Naive B cell (primary cell): Measurements from ENCODE around the gene SMARCAD1. TPM values are rescaled to one million over a fixed set of nuclear protein-coding genes. Genes with fewer than 3 reads are reported as not detected.

Experiments
- ATAC-seq, 2 donors: fragments of 150-1000 bp; cut with Tn5 transposase; 2 replicates each; pipeline ENCODE4 v1.10.0; 2021; ENCODE audit warnings: low read depth in 2 of 2, mild to moderate bottlenecking in 2 of 2, moderate library complexity in 2 of 2
- DNase-seq: peaks from one replicate; pipeline ENCODE4 v3.0.0; 2022
- H3K27ac Mint-ChIP-seq, 6 donors: one replicate each; pipeline ENCODE4 v1.8.0; 2020 to 2022; ENCODE audit warnings: mild to moderate bottlenecking in 6 of 6, mixed read lengths in 6 of 6, moderate library complexity in 5 of 6, inconsistent platforms in 2 of 6
- H3K27me3 Mint-ChIP-seq, 3 donors: one replicate each; pipeline ENCODE4 v1.8.0; 2021 to 2022; ENCODE audit warnings: mixed read lengths in 3 of 3, mild to moderate bottlenecking in 1 of 3
- H3K36me3 Mint-ChIP-seq, 2 donors: one replicate each; pipeline ENCODE4 v1.8.0; 2020 to 2022; ENCODE audit warnings: mixed read lengths in 2 of 2, inconsistent platforms in 1 of 2, mild to moderate bottlenecking in 1 of 2
- H3K4me1 Mint-ChIP-seq, 3 donors: one replicate each; pipeline ENCODE4 v1.8.0; 2020 to 2022; ENCODE audit warnings: mixed read lengths in 3 of 3, inconsistent platforms in 1 of 3, mild to moderate bottlenecking in 1 of 3, moderate library complexity in 1 of 3
- H3K4me3 Mint-ChIP-seq, 8 donors: one replicate each; pipeline ENCODE4 v1.8.0; 2020 to 2022; ENCODE audit warnings: mild to moderate bottlenecking in 8 of 8, mixed read lengths in 8 of 8, moderate library complexity in 8 of 8, inconsistent platforms in 2 of 8
- H3K9me3 Mint-ChIP-seq, 7 donors: one replicate each; pipeline ENCODE4 v1.8.0; 2020 to 2022; ENCODE audit warnings: mixed read lengths in 7 of 7, mild to moderate bottlenecking in 5 of 7, inconsistent platforms in 2 of 7, moderate library complexity in 1 of 7
- polyA plus RNA-seq, 6 donors: library from polyadenylated mRNA; unstranded; fragments of 300-500 nt; fragmentation: Illumina TruSeq; gene quantifications; one replicate each; pipeline ENCODE4 v1.2.3, GENCODE V29; 2021; ENCODE audit warnings: low read depth in 6 of 6

SMARCAD1 gene
- polyA plus RNA-seq, 6 donors from 2014 or later: 8.8 to 12.1 (median 10.3) TPM

DNA sequence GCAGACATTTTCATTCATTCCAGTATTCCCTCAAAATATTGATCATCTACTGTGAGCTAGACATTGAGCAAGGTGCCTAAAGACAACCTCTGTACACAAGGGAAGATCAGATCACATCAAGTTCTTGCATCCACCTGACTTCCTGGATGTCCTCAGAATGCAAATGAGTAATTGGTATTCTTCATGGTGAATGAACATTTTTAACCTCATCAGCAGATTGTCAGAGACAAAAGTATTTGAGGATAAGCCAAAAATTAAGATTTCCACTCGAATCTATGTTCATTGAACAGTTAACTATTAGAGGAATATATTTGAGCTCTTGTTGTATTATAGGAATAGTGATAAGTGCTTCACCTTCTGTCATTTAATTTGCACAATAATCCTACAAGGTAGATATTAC is 1.3 kb downstream of the SMARCAD1 start:
- ATAC-seq (no peak), DNase-seq (no peak)
- peaks cover 0 to under 1% (median 0%) of the 10 kb centered on the region in 3 donors for H3K27me3 Mint-ChIP-seq
- H3K36me3 Mint-ChIP-seq: peaks cover 9 to 20% of the 10 kb centered on the region in 2 donors
- peak overlapping the region; percentile 93 to 100 (median 98) for H3K4me3 Mint-ChIP-seq
- H3K9me3 Mint-ChIP-seq: peaks cover 0 to under 1% (median 0%) of the 10 kb centered on the region in 7 donors
- peak overlapping the region in 3 of 6 donors; percentile 56 to 98 (median 95) for H3K27ac Mint-ChIP-seq
- H3K4me1 Mint-ChIP-seq: peaks cover 25 to 33% (median 28%) of the 10 kb centered on the region in 3 donors

DNA sequence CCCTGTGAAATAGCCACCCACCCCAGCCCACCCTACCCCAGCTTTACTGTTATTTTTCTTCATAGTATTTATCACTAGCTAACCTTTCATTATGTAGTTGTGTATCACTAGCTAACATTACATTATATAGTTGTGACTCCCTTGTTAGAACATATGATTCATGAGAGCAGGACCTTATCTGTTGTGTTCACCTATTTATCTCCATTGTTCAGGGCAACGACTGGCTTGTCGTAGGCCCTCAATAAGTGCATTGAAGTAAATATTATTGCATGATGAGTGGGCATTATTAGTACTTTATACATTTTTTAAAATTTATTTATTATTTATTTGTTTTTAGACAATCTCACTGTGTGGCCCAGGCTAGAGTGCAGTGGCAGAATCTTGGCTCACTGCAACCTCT is 4.2 kb downstream of the SMARCAD1 start:
- ATAC-seq (no peak), DNase-seq (no peak)
- peaks cover 0 to 4% (median 0%) of the 10 kb centered on the region in 7 donors for H3K9me3 Mint-ChIP-seq
- no peaks in the 10 kb centered on the region for H3K27me3 Mint-ChIP-seq
- H3K27ac Mint-ChIP-seq: peak overlapping the region in 1 of 6 donors; percentile 65
- peaks cover 23 to 40% of the 10 kb centered on the region in 2 donors for H3K36me3 Mint-ChIP-seq
- H3K4me3 Mint-ChIP-seq: peak overlapping the region in 1 of 8 donors; percentile 64
- peaks cover 25 to 44% (median 30%) of the 10 kb centered on the region in 3 donors for H3K4me1 Mint-ChIP-seq

DNA sequence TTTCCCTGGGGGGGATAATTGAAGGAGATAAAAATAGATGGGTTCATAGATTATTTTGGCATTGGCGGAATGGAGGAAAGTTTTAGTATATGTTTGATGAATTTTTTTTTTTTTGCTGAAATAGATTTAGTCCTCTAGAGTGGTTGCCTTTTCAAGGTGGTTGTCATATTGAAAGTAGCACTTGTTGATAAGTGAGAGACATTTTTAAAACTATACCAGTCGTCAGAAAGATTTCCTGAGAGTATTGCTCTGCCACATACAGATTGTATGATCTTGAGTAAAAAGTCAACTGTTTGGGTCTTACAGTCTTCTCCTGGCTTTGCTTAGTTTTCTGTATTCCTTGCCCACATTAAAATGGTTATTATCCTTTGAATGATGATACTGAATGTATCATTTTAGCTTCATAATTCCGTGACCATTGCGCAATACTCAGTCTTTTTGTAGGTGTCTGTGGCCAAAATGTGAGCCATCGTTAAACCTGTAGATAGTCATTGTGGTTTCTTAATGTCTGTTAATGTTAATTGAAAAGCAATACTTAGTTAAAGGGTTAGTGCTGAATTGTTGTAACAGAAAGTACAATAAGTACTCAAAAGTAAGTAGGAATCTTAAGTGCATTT is 7.1 kb downstream of the SMARCAD1 start:
- H3K4me1 Mint-ChIP-seq: peaks cover 9 to 34% (median 19%) of the 10 kb centered on the region in 3 donors
- DNase-seq (no peak), ATAC-seq (no peak)

DNA sequence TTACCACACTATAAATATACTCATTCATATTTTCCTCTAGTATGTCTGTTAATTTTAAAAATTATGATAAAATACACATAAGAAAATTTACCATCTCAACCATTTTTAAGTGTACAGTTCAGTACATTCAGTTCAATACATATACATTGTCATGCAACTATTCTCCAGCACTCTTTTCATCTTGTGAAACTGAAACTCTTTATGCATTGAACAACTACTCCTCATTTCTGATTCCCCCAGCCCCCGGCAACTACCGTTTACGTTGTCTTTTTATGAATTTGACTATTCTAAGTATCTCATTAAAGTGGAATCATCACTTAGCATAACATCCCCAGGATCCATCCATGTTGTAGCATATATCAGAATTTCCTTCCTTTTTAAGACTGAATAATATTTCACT is 8.7 kb downstream of the SMARCAD1 start:
- H3K27me3 Mint-ChIP-seq: no peaks in the 10 kb centered on the region
- peaks cover 29 to 34% of the 10 kb centered on the region in 2 donors for H3K36me3 Mint-ChIP-seq
- DNase-seq (no peak), ATAC-seq (no peak)
- H3K4me1 Mint-ChIP-seq: peaks cover 4 to 26% (median 14%) of the 10 kb centered on the region in 3 donors
- H3K27ac Mint-ChIP-seq: no peak overlapping the region
- H3K4me3 Mint-ChIP-seq: no peak overlapping the region
- H3K9me3 Mint-ChIP-seq: peaks cover 0 to 4% (median 0%) of the 10 kb centered on the region in 7 donors

More for the DNA sequence above, 7.1 kb downstream of the SMARCAD1 start:
- Mint-ChIP-seq H3K27me3 (no peaks in the 10 kb centered on the region), H3K9me3 (peaks cover 0 to 4% (median 0%) of the 10 kb centered on the region in 7 donors), H3K4me3 (peak overlapping the region in 1 of 8 donors; percentile 46), H3K27ac (peak overlapping the region in 2 of 6 donors; percentile 28 to 33), H3K36me3 (peaks cover 27 to 42% of the 10 kb centered on the region in 2 donors)

DNA sequence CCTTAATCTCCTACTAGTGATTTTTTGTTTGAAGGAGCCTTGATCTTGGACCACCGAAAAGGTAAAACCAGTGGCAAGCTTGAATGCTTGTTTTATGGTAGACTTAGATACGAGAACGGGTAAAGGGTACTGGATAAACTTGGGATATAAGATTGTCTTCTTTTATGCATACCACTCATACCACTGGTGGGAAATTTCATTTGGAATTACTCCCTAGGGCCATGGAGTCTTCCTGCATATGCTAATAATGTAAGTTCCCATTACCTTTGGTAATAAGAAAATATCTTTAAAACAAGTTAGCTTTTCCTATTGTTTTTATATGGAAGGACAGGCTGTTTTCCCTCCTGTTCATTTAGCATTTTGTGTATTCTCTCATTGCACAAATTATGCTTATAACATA is 11.7 kb downstream of the SMARCAD1 start:
- Mint-ChIP-seq H3K4me3 (no peak overlapping the region), H3K4me1 (peaks cover 0 to 19% (median 6%) of the 10 kb centered on the region in 3 donors), H3K9me3 (peaks cover 0 to 4% (median 0%) of the 10 kb centered on the region in 7 donors), H3K27me3 (no peaks in the 10 kb centered on the region), H3K27ac (no peak overlapping the region), H3K36me3 (peaks cover 17 to 19% of the 10 kb centered on the region in 2 donors)
- ATAC-seq: no peak
- DNase-seq: no peak

DNA sequence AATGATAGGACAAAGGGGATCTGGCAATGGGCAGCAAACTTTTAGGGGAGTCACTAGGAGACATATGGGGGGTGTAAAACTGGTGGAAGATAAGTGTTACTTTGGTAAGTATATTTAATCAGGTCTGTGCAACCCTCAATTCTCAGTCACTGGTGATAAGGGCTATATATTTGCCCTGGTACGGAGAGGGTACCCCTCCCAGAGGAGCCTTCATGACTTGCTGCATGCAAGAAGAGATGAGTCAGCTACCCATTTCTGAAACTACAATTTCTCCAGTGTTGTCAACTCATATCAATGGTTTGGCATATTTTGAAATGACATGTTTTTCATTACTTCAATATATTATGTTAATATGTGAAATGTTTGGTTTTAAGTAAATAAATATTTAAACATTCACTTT is 14.3 kb downstream of the SMARCAD1 start:
- Mint-ChIP-seq H3K36me3 (peaks cover 8 to 12% of the 10 kb centered on the region in 2 donors), H3K9me3 (no peaks in the 10 kb centered on the region), H3K4me3 (no peak overlapping the region), H3K27ac (no peak overlapping the region), H3K27me3 (no peaks in the 10 kb centered on the region), H3K4me1 (peaks cover 13 to 31% (median 22%) of the 10 kb centered on the region in 3 donors)
- ATAC-seq (no peak), DNase-seq (no peak)

DNA sequence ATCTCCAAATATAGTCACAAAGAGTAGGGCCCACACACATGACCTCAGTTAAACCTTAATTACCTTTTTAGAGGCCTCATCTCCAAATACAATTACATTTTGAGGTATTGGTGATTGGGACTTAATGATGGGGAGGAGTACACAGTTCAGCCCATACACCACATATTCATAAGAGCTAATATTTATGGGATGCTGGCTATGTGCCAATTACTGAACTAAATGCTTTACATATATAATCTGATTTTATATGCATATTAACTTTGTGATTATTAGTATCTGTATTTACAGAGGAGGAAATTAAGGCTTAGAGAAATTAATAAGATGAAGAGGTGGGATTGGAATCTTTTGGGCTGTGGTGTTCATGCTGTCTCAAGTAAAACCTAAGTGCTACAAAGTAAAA is 17.8 kb downstream of the SMARCAD1 start:
- no peak for DNase-seq
- Mint-ChIP-seq H3K4me3 (no peak overlapping the region), H3K27ac (peak overlapping the region in 1 of 6 donors; percentile 6), H3K4me1 (peaks cover 19 to 32% (median 26%) of the 10 kb centered on the region in 3 donors), H3K27me3 (no peaks in the 10 kb centered on the region), H3K9me3 (no peaks in the 10 kb centered on the region), H3K36me3 (peaks cover 17 to 19% of the 10 kb centered on the region in 2 donors)
- no peak for ATAC-seq

DNA sequence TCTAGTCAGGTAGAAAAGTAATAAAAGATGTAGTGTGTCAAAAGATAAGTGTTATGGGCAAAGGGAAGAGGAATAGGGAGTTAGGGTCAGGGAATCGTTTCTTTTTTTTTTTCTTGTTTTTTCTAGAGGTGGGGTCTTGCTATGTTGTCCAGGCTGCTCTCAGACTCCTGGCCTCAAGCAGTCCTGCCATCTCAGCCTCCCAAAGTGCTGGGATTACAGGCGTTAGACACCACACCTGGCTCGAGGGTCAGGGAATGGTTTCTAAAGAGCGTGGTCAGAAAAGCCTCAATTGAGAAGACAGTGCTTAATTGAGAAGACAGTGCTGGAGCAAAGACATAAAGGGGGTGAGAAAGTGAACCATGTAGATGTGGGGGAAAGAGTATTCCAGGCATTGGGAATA is 19.1 kb downstream of the SMARCAD1 start:
- ATAC-seq: no peak
- Mint-ChIP-seq H3K9me3 (no peaks in the 10 kb centered on the region), H3K4me3 (peak overlapping the region in 1 of 8 donors; percentile 37), H3K27me3 (no peaks in the 10 kb centered on the region), H3K36me3 (peaks cover 17 to 19% of the 10 kb centered on the region in 2 donors), H3K4me1 (peaks cover 19 to 27% (median 26%) of the 10 kb centered on the region in 3 donors), H3K27ac (peak overlapping the region in 2 of 6 donors; percentile 43 to 54)
- DNase-seq: no peak

DNA sequence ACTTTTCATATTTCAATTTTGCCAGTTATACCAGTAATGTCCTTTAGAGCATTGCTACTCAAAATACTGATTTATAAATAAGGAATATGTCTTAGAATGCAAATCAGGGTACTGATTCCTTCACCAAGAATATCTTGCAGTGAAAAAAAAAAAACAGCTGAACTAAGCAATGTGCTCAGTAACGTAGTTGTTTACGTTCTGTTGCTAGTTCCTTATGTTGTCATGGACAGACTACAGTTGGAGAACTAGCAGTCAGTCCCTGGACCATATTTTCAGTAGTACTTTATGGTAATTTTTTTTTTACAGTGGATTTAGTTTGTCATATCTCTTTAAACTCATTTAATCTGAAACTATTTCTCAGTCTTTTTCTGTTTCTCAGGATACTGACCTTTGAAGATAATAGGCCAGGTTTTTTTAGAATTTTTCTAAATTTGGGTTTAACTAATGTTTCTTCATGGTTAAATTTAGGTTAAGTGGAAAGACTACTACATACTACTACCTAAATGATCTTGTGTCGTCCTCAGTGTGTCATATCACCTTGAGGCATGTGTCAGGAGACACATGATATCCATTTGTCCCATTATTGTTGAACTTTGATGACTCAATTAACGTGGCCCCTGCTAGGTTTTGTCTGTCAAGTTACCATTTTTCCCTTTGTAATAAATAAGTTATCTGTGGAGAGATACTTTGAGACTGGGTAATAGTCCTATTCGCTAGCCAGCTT is 21.0 kb downstream of the SMARCAD1 start:
- H3K4me1 Mint-ChIP-seq: peaks cover 19 to 25% (median 23%) of the 10 kb centered on the region in 3 donors
- no peak overlapping the region for H3K4me3 Mint-ChIP-seq
- peak overlapping the region in 1 of 6 donors; percentile 14 for H3K27ac Mint-ChIP-seq
- H3K36me3 Mint-ChIP-seq: peaks cover 17 to 19% of the 10 kb centered on the region in 2 donors
- no peak for ATAC-seq
- DNase-seq: no peak
- no peaks in the 10 kb centered on the region for H3K9me3 Mint-ChIP-seq
- no peaks in the 10 kb centered on the region for H3K27me3 Mint-ChIP-seq

DNA sequence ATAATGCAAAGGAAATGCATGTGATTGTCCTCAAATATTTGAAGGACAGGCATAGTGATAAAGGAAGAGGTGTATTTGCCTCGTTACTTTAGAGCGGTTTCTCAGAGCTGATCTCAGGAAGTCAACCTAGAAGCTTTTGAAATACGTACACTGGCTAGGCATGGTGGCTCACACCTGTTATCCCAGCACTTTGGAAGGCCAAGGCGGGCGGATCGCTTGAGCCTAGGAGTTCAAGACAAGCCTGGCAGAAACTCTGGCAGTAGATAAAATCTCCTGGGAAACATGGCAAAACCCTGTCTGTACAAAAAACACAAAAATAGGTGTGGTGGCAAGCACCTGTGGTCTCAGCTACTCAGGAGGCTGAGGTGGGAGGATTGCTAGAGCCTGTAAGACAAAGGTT is 24.9 kb downstream of the SMARCAD1 start:
- Mint-ChIP-seq H3K4me3 (no peak overlapping the region), H3K27ac (no peak overlapping the region)

DNA sequence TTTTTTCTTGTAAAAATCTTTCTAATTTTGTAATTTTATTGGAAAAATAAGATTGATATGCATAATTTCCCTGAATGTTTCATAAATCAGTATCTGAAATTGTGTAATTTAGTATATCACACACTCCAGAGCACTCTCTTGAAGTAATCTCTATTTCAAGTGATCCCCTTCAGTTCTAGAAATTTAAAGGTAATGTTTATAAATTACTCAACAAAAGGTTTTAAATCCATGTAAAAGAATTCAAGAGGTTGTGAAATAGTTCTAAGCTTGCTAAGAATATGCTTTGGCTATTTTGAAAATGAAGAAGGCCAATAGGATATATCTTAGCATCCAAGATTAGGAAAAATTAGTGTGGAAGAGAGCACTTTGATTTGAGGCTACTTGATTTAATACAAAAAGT is 28.2 kb downstream of the SMARCAD1 start:
- no peaks in the 10 kb centered on the region for H3K9me3 Mint-ChIP-seq
- H3K27ac Mint-ChIP-seq: peak overlapping the region in 2 of 6 donors; percentile 23 to 79
- H3K36me3 Mint-ChIP-seq: peaks cover under 1 to 7% of the 10 kb centered on the region in 2 donors
- ATAC-seq: no peak
- no peak overlapping the region for H3K4me3 Mint-ChIP-seq
- H3K27me3 Mint-ChIP-seq: no peaks in the 10 kb centered on the region
- DNase-seq: no peak
- H3K4me1 Mint-ChIP-seq: no peaks in the 10 kb centered on the region

More for the DNA sequence above, 24.9 kb downstream of the SMARCAD1 start:
- no peaks in the 10 kb centered on the region for H3K27me3 Mint-ChIP-seq
- peaks cover 5 to 6% of the 10 kb centered on the region in 2 donors for H3K36me3 Mint-ChIP-seq
- H3K9me3 Mint-ChIP-seq: no peaks in the 10 kb centered on the region
- peaks cover 0 to 4% (median under 1%) of the 10 kb centered on the region in 3 donors for H3K4me1 Mint-ChIP-seq
- ATAC-seq (no peak), DNase-seq (no peak)

DNA sequence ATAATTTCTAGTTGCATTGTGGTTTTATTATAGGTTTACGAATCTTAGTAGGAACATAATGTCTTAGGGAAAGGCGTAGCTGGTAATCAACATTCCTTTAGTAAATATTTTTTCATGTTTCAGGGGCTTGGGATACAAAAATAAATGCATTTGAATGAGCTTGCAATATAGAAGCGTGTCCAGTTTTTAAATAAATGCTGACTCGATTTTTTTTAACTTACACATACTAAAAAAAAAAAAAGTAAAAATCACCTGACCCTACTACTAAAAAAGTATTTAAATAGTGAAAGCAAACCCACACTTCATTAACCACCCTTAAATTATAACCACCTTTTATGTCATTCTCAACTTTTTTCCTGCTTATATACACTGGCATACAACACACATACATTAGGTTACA is 29.6 kb downstream of the SMARCAD1 start:
- Mint-ChIP-seq H3K27me3 (no peaks in the 10 kb centered on the region), H3K4me1 (no peaks in the 10 kb centered on the region), H3K27ac (no peak overlapping the region), H3K36me3 (peaks cover 9 to 14% of the 10 kb centered on the region in 2 donors), H3K4me3 (no peak overlapping the region), H3K9me3 (no peaks in the 10 kb centered on the region)
- ATAC-seq: no peak
- DNase-seq: no peak

DNA sequence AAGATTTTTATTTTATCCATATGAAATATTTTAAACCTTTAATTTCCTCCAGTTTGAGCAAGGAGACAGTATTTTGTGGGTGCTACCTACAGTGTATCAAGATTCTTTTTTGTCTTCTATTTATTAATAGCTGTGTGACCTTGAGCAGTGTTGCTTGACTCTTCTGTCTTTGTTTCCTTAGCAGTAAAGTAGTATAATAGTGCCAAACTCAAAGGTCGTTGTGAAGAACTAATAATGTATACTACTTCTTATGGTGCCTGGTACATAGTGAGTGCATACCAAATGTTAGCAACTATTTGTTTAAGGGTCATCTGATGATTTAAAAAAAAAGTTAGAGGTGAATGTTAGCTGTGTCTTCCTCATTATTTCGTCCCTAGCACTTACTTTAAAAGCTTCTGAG is 30.5 kb downstream of the SMARCAD1 start:
- H3K9me3 Mint-ChIP-seq: no peaks in the 10 kb centered on the region
- peak overlapping the region in 3 of 6 donors; percentile 9 to 59 (median 32) for H3K27ac Mint-ChIP-seq
- peaks cover 9 to 14% of the 10 kb centered on the region in 2 donors for H3K36me3 Mint-ChIP-seq
- no peaks in the 10 kb centered on the region for H3K27me3 Mint-ChIP-seq
- ATAC-seq: no peak
- H3K4me1 Mint-ChIP-seq: no peaks in the 10 kb centered on the region
- no peak overlapping the region for H3K4me3 Mint-ChIP-seq
- DNase-seq: no peak
